GM10248 (cell line): ENCODE data around the gene GTPBP4.

Source experiments
- CTCF ChIA-PET: fragments of 300-600 bp; sonication (Branson Sonifier 250); formaldehyde crosslinking; extraction: SDS; loops from one replicate; lab custom pipeline; 2021; ENCODE audit warnings: antibody characterized with exemption; lab: Yijun Ruan, JAX
- POLR2A ChIA-PET: fragments of 350-650 bp; sonication (Branson Sonifier 250); formaldehyde crosslinking; extraction: SDS; loops from one replicate; lab custom pipeline; 2020; ENCODE audit warnings: antibody characterized with exemption; lab: Yijun Ruan, JAX
- DNase-seq: peaks from one replicate; pipeline ENCODE4 v3.0.0; 2012; ENCODE audit errors: extremely low spot score
- TF ChIP-seq, protein P1 (sequence below): IDR thresholded peaks from 2 replicates; pipeline ENCODE4 v1.5.1; 2012; ENCODE audit warnings: mild to moderate bottlenecking, low read depth; ENCODE audit errors: extremely low read depth, missing control alignments, control extremely low read depth

Gene GTPBP4

GRCh38 chr10:955127-955819 lies 33.0 kb upstream of the GTPBP4 start:
- ChIA-PET POLR2A (no interaction called here), CTCF (interaction anchor here (3.7 kb wide), 1 partner anchor 12 kb away, joined by 11 read pairs; no protein-coding TSS in a partner anchor)
- TF ChIP-seq, protein P1, sequence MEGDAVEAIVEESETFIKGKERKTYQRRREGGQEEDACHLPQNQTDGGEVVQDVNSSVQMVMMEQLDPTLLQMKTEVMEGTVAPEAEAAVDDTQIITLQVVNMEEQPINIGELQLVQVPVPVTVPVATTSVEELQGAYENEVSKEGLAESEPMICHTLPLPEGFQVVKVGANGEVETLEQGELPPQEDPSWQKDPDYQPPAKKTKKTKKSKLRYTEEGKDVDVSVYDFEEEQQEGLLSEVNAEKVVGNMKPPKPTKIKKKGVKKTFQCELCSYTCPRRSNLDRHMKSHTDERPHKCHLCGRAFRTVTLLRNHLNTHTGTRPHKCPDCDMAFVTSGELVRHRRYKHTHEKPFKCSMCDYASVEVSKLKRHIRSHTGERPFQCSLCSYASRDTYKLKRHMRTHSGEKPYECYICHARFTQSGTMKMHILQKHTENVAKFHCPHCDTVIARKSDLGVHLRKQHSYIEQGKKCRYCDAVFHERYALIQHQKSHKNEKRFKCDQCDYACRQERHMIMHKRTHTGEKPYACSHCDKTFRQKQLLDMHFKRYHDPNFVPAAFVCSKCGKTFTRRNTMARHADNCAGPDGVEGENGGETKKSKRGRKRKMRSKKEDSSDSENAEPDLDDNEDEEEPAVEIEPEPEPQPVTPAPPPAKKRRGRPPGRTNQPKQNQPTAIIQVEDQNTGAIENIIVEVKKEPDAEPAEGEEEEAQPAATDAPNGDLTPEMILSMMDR: no peak

GRCh38 chr10:955820-956217 lies 32.4 kb upstream of the GTPBP4 start:
- ChIA-PET CTCF (interaction anchor here (1.4 to 3.7 kb wide), 2 partner anchors 12 to 18 kb away, joined by 3 to 11 read pairs; no protein-coding TSS in a partner anchor), POLR2A (no interaction called here)
- no peak for DNase-seq
- TF ChIP-seq, protein P1: no peak

More at GRCh38 chr10:955127-955819, 33.0 kb upstream of the GTPBP4 start:
- DNase-seq: no peak

- no peak for DNase-seq
- TF ChIP-seq, protein P1: no peak
- ChIA-PET CTCF (interaction anchor here (1.5 to 3.7 kb wide), 3 partner anchors 8 to 22 kb away, joined by 3 to 11 read pairs (median 5); no protein-coding TSS in a partner anchor), POLR2A (no interaction called here)
Observed at GRCh38 chr10:958106-958505, 30.1 kb upstream of the GTPBP4 start.

- DNase-seq: no peak
- TF ChIP-seq, protein P1: no peak
- CTCF ChIA-PET: interaction anchor here (3.7 kb wide), 1 partner anchor 15 kb away, joined by 11 read pairs; no protein-coding TSS in a partner anchor
- POLR2A ChIA-PET: no interaction called here
Observed at GRCh38 chr10:958856-959255, 29.4 kb upstream of the GTPBP4 start.

- POLR2A ChIA-PET: no interaction called here
- TF ChIP-seq, protein P1: no peak
- CTCF ChIA-PET: interaction anchor here (0.8 to 1.3 kb wide), 2 partner anchors 9 to 24 kb away, joined by 3 read pairs; no protein-coding TSS in a partner anchor
- no peak for DNase-seq
Observed at GRCh38 chr10:962342-962741, 25.9 kb upstream of the GTPBP4 start.

GRCh38 chr10:963186-963585 lies 25.0 kb upstream of the GTPBP4 start:
- CTCF ChIA-PET: interaction anchor here (0.8 to 1.3 kb wide), 2 partner anchors 8 to 23 kb away, joined by 3 read pairs; no protein-coding TSS in a partner anchor
- TF ChIP-seq, protein P1: no peak
- POLR2A ChIA-PET: no interaction called here
- DNase-seq: no peak
